ENCODE results near the gene ATP4B.
"Not testable (repeated sequence)": the region's sequence is repeated elsewhere in the genome, so short reads cannot be mapped to it uniquely, and the experiment has no call there.

The ATP4B gene

GRCh38 chr13:113629866-113630265, 28.1 kb downstream of the ATP4B start:
- Histone ChIP-seq H3K36me3 (ENCODE audit: insufficient read depth, low read length) (peaks cover 64% of the 10 kb centered on the region), H3K4me1 (ENCODE audit: insufficient read depth, low read length) (no peaks in the 10 kb centered on the region), H3K27ac (ENCODE audit: low read depth, low read length) (no peak overlapping the region), H3K27me3 (ENCODE audit: insufficient read depth, low read length) (no peaks in the 10 kb centered on the region), H3K9ac (ENCODE audit: low read depth, low read length) (no peak overlapping the region), H3K9me3 (ENCODE audit: insufficient read depth, low read depth, low read length) (no peaks in the 10 kb centered on the region), H3K4me3 (ENCODE audit: low read length) (no peak overlapping the region)
- 94% methylated on average over 17 of the region's 17 CpGs for WGBS

- H3K9ac ChIP-seq (ENCODE audit: low read depth, low read length) = no peak overlapping the region
- no peak overlapping the region for H3K4me3 ChIP-seq (ENCODE audit: low read length)
- H3K9me3 ChIP-seq (ENCODE audit: insufficient read depth, low read depth, low read length) = peaks cover 5% of the 10 kb centered on the region; the same call in 1 of the 2 replicates
- H3K27me3 ChIP-seq (ENCODE audit: insufficient read depth, low read length) = no peaks in the 10 kb centered on the region
- peaks cover 63% of the 10 kb centered on the region for H3K36me3 ChIP-seq (ENCODE audit: insufficient read depth, low read length)
- H3K27ac ChIP-seq (ENCODE audit: low read depth, low read length) = no peak overlapping the region; the same call in 1 of the 2 replicates
- H3K4me1 ChIP-seq (ENCODE audit: insufficient read depth, low read length) = no peaks in the 10 kb centered on the region
- WGBS = 96% methylated on average over 30 of the region's 30 CpGs
Measured at GRCh38 chr13:113628291-113629270, 29.4 kb downstream of the ATP4B start.

- Histone ChIP-seq H3K27ac (ENCODE audit: low read depth, low read length) (no peak overlapping the region), H3K9me3 (ENCODE audit: insufficient read depth, low read depth, low read length) (peaks cover 5% of the 10 kb centered on the region; the same call in 1 of the 2 replicates), H3K27me3 (ENCODE audit: insufficient read depth, low read length) (no peaks in the 10 kb centered on the region), H3K4me3 (ENCODE audit: low read length) (no peak overlapping the region), H3K36me3 (ENCODE audit: insufficient read depth, low read length) (peaks cover 62% of the 10 kb centered on the region), H3K4me1 (ENCODE audit: insufficient read depth, low read length) (no peaks in the 10 kb centered on the region), H3K9ac (ENCODE audit: low read depth, low read length) (no peak overlapping the region)
- WGBS = 96% methylated on average over 16 of the region's 16 CpGs
Measured at GRCh38 chr13:113627136-113627535, 30.9 kb downstream of the ATP4B start.

- H3K9me3 ChIP-seq (ENCODE audit: insufficient read depth, low read depth, low read length) = peaks cover 5% of the 10 kb centered on the region; the same call in 1 of the 2 replicates
- H3K4me1 ChIP-seq (ENCODE audit: insufficient read depth, low read length) = no peaks in the 10 kb centered on the region
- H3K9ac ChIP-seq (ENCODE audit: low read depth, low read length) = no peak overlapping the region
- no peaks in the 10 kb centered on the region for H3K27me3 ChIP-seq (ENCODE audit: insufficient read depth, low read length)
- H3K36me3 ChIP-seq (ENCODE audit: insufficient read depth, low read length) = peaks cover 52% of the 10 kb centered on the region
- no peak overlapping the region for H3K4me3 ChIP-seq (ENCODE audit: low read length)
- no peak overlapping the region for H3K27ac ChIP-seq (ENCODE audit: low read depth, low read length)
- 95% methylated on average over 24 of the region's 24 CpGs for WGBS
Measured at GRCh38 chr13:113625965-113626721, 31.9 kb downstream of the ATP4B start.

GRCh38 chr13:113624640-113625304, 33.2 kb downstream of the ATP4B start:
- not testable (repeated sequence) for H3K4me1 ChIP-seq (ENCODE audit: insufficient read depth, low read length); H3K4me3 ChIP-seq (ENCODE audit: low read length); H3K27ac ChIP-seq (ENCODE audit: low read depth, low read length); H3K9ac ChIP-seq (ENCODE audit: low read depth, low read length); H3K9me3 ChIP-seq (ENCODE audit: insufficient read depth, low read depth, low read length); H3K27me3 ChIP-seq (ENCODE audit: insufficient read depth, low read length)
- WGBS = 92% methylated on average over 14 of the region's 14 CpGs
- peaks cover 49% of the 10 kb centered on the region for H3K36me3 ChIP-seq (ENCODE audit: insufficient read depth, low read length)

GRCh38 chr13:113624235-113624587, 33.8 kb downstream of the ATP4B start:
- peaks cover 44% of the 10 kb centered on the region for H3K36me3 ChIP-seq (ENCODE audit: insufficient read depth, low read length)

GRCh38 chr13:113623491-113624234, 34.3 kb downstream of the ATP4B start:
- Histone ChIP-seq H3K27ac (ENCODE audit: low read depth, low read length) (no peak overlapping the region), H3K9ac (ENCODE audit: low read depth, low read length) (no peak overlapping the region), H3K9me3 (ENCODE audit: insufficient read depth, low read depth, low read length) (peaks cover 5% of the 10 kb centered on the region; the same call in 1 of the 2 replicates), H3K4me3 (ENCODE audit: low read length) (no peak overlapping the region), H3K27me3 (ENCODE audit: insufficient read depth, low read length) (no peaks in the 10 kb centered on the region), H3K36me3 (ENCODE audit: insufficient read depth, low read length) (peaks cover 42% of the 10 kb centered on the region), H3K4me1 (ENCODE audit: insufficient read depth, low read length) (no peaks in the 10 kb centered on the region)
- 92% methylated on average over 20 of the region's 20 CpGs for WGBS

More at GRCh38 chr13:113624235-113624587, 33.8 kb downstream of the ATP4B start:
- Histone ChIP-seq H3K9me3 (ENCODE audit: insufficient read depth, low read depth, low read length) (peaks cover 5% of the 10 kb centered on the region; the same call in 1 of the 2 replicates), H3K27me3 (ENCODE audit: insufficient read depth, low read length) (no peaks in the 10 kb centered on the region), H3K4me3 (ENCODE audit: low read length) (no peak overlapping the region), H3K9ac (ENCODE audit: low read depth, low read length) (no peak overlapping the region), H3K4me1 (ENCODE audit: insufficient read depth, low read length) (no peaks in the 10 kb centered on the region), H3K27ac (ENCODE audit: low read depth, low read length) (no peak overlapping the region)
- 94% methylated on average over 9 of the region's 9 CpGs for WGBS

GRCh38 chr13:113622791-113623490, 35.1 kb downstream of the ATP4B start:
- no peaks in the 10 kb centered on the region for H3K4me1 ChIP-seq (ENCODE audit: insufficient read depth, low read length)
- WGBS = 94% methylated on average over 29 of the region's 29 CpGs
- no peak overlapping the region for H3K27ac ChIP-seq (ENCODE audit: low read depth, low read length)
- H3K4me3 ChIP-seq (ENCODE audit: low read length) = no peak overlapping the region
- H3K9me3 ChIP-seq (ENCODE audit: insufficient read depth, low read depth, low read length) = peaks cover 5% of the 10 kb centered on the region; the same call in 1 of the 2 replicates
- H3K27me3 ChIP-seq (ENCODE audit: insufficient read depth, low read length) = no peaks in the 10 kb centered on the region
- no peak overlapping the region for H3K9ac ChIP-seq (ENCODE audit: low read depth, low read length)
- peaks cover 37% of the 10 kb centered on the region for H3K36me3 ChIP-seq (ENCODE audit: insufficient read depth, low read length)

- H3K9me3 ChIP-seq (ENCODE audit: insufficient read depth, low read depth, low read length); H3K4me1 ChIP-seq (ENCODE audit: insufficient read depth, low read length); H3K9ac ChIP-seq (ENCODE audit: low read depth, low read length); H3K27me3 ChIP-seq (ENCODE audit: insufficient read depth, low read length); H3K4me3 ChIP-seq (ENCODE audit: low read length); H3K27ac ChIP-seq (ENCODE audit: low read depth, low read length): not testable (repeated sequence)
- H3K36me3 ChIP-seq (ENCODE audit: insufficient read depth, low read length) = peaks cover 37% of the 10 kb centered on the region
- WGBS = 96% methylated on average over 20 of the region's 20 CpGs
Measured at GRCh38 chr13:113621986-113622550, 35.9 kb downstream of the ATP4B start.

- H3K27me3 ChIP-seq (ENCODE audit: insufficient read depth, low read length); H3K4me3 ChIP-seq (ENCODE audit: low read length); H3K27ac ChIP-seq (ENCODE audit: low read depth, low read length); H3K9me3 ChIP-seq (ENCODE audit: insufficient read depth, low read depth, low read length); H3K4me1 ChIP-seq (ENCODE audit: insufficient read depth, low read length); H3K9ac ChIP-seq (ENCODE audit: low read depth, low read length): not testable (repeated sequence)
- H3K36me3 ChIP-seq (ENCODE audit: insufficient read depth, low read length) = peaks cover 33% of the 10 kb centered on the region
- 78% methylated on average over 13 of the region's 13 CpGs for WGBS
Measured at GRCh38 chr13:113621498-113621897, 36.5 kb downstream of the ATP4B start.
